Psoas muscle (tissue), 8 donors: ENCODE measurements around the gene LRRC3C. TPM values are rescaled to one million over a fixed set of nuclear protein-coding genes. Genes with fewer than 3 reads are reported as not detected.

Experiments used
- ATAC-seq, 4 donors: fragments of 200-7000 bp; cut with Tn5 transposase; one replicate each; pipeline ENCODE4 v1.9.1; 2020; ENCODE audit warnings: moderate library complexity in 3 of 4, mild to moderate bottlenecking in 2 of 4
- DNase-seq, 2 donors: peaks; one replicate each; pipeline ENCODE4 v3.0.0-alpha.2; 2020
- H3K27ac ChIP-seq: fragments of 200-600 bp; one replicate; pipeline ENCODE4 v1.8.0; 2022
- H3K27me3 ChIP-seq, 3 donors: fragments of 200-600 bp in 1 of 3; one replicate each; pipeline versions ENCODE4 v1.6.1 to v1.8.0; 2013 to 2022; ENCODE audit warnings: low read length in 2 of 3, mild to moderate bottlenecking in 2 of 3, moderate library complexity in 1 of 3; ENCODE audit not compliant: insufficient read depth in 3 of 3
- H3K36me3 ChIP-seq, 2 donors: fragments of 200-600 bp in 1 of 2; one replicate each; pipeline versions ENCODE4 v1.6.1 to v1.8.0; 2013 to 2022; ENCODE audit warnings: low read depth in 1 of 2, mild to moderate bottlenecking in 1 of 2, moderate library complexity in 1 of 2; ENCODE audit not compliant: insufficient read depth in 1 of 2
- H3K4me1 ChIP-seq: fragments of 200-600 bp; one replicate; pipeline ENCODE4 v1.8.0; 2022
- H3K4me3 ChIP-seq: fragments of 200-600 bp; one replicate; pipeline ENCODE4 v1.8.0; 2022; ENCODE audit warnings: mild to moderate bottlenecking
- H3K9me3 ChIP-seq: fragments of 200-600 bp; one replicate; pipeline ENCODE4 v1.8.0; 2022
- CTCF ChIP-seq: fragments of 200-600 bp; IDR thresholded peaks from one replicate; pipeline ENCODE4 v1.8.0; 2022; ENCODE audit warnings: antibody characterized with exemption
- WGBS, 3 donors: extraction: QIAGEN DNeasy Blood & Tissue Kit; methylation state at CpG; one replicate each; pipeline versions ENCODE4 v1.1.6 to v1.1.7; 2013; 5-methylcytosine and 5-hydroxymethylcytosine counted together
- intact Hi-C, 2 donors: fragments of 100-400 bp; cut with DNase I; formaldehyde crosslinking; loops; one replicate each; pipeline versions ENCODE4 v1.11.0 to v1.14.2; 2022
- polyA plus RNA-seq, 3 donors: library from polyadenylated mRNA; stranded (reverse); fragments of 200-250 nt; gene quantifications; one replicate each; pipeline ENCODE4 v1.2.3, GENCODE V29; 2013
- total RNA-seq, 4 donors: library from RNA; stranded (reverse); fragmentation: NEBNext Ultra II Directional in 2 of 4; extraction: Animal tissue kit (Norgen Biotek cat#: 25700) in 2 of 4; gene quantifications; one replicate each; pipeline versions ENCODE4 v1.2.1 to v1.2.4, GENCODE V29; 2021 to 2023
- donor health status: healthy with polysubstance abuse.
- donor health status: DM: no; HTN: no; CAD: no; lungs with moderate emphysema.
- donor health status: Bipolar disorder and iron deficiency.
- donor health status: healthy.
- donor health status: DM: yes; HTN: yes; CAD: no.
- donor health status: DM: no; HTN: no; CAD: no.
- donor health status: DM: no; HTN: no; CAD: no.
- donor health status: DM: yes; HTN: yes; CAD: no.

The LRRC3C gene
- total and polyA plus RNA-seq, 7 donors: 0.04 TPM; not detected in 6

- H3K9me3 ChIP-seq: no peaks in the 10 kb centered on the region
- no peak for TF ChIP-seq CTCF
- H3K4me1 ChIP-seq: peaks cover 17% of the 10 kb centered on the region
- H3K27ac ChIP-seq: peak overlapping the region; percentile 90
- intact Hi-C loops: no loop called here
- H3K27me3 ChIP-seq: peaks cover 0 to 3% (median 2%) of the 10 kb centered on the region in 3 donors
- ATAC-seq: peak in 3 of 4 donors; percentile 3 to 27 (median 6)
- peaks cover 0 to 32% of the 10 kb centered on the region in 2 donors for H3K36me3 ChIP-seq
- H3K4me3 ChIP-seq: peak overlapping the region; percentile 77
- WGBS, 3 donors: 0 to 1% (median 1%) methylated on average over 13 to 15 of the region's 15 CpGs
- DNase-seq: no peak
Measured at GRCh38 chr17:39981207-39981741, 53.7 kb downstream of the LRRC3C start.

- ATAC-seq: no peak
- H3K4me1 ChIP-seq: peaks cover 17% of the 10 kb centered on the region
- DNase-seq: no peak
- no peak for TF ChIP-seq CTCF
- intact Hi-C loops: no loop called here
- H3K4me3 ChIP-seq: peak overlapping the region; percentile 77
- peaks cover 0 to 2% (median 0%) of the 10 kb centered on the region in 3 donors for H3K27me3 ChIP-seq
- no peaks in the 10 kb centered on the region for H3K9me3 ChIP-seq
- peak overlapping the region; percentile 90 for H3K27ac ChIP-seq
- H3K36me3 ChIP-seq: peaks cover 4 to 38% of the 10 kb centered on the region in 2 donors
- 10 to 23% (median 12%) methylated on average over 7 of the region's 7 CpGs for WGBS, 3 donors
Measured at GRCh38 chr17:39981766-39982375, 54.3 kb downstream of the LRRC3C start.

GRCh38 chr17:39988206-39988810 is 60.8 kb downstream of the LRRC3C start:
- ATAC-seq (peak in 2 of 4 donors; percentile 61 to 73), DNase-seq (no peak)
- Histone ChIP-seq H3K4me1 (peaks cover 10% of the 10 kb centered on the region), H3K36me3 (peaks cover 17 to 100% of the 10 kb centered on the region in 2 donors), H3K4me3 (no peak overlapping the region), H3K9me3 (no peaks in the 10 kb centered on the region), H3K27ac (peak overlapping the region; percentile 53), H3K27me3 (no peaks in the 10 kb centered on the region)
- intact Hi-C loops: no loop called here
- TF ChIP-seq CTCF: no peak
- WGBS, 3 donors: 60 to 81% (median 63%) methylated on average over 11 of the region's 11 CpGs

- no peak for DNase-seq
- H3K27ac ChIP-seq: no peak overlapping the region
- H3K4me1 ChIP-seq: peaks cover 4% of the 10 kb centered on the region
- no peaks in the 10 kb centered on the region for H3K9me3 ChIP-seq
- H3K27me3 ChIP-seq: no peaks in the 10 kb centered on the region
- no peak overlapping the region for H3K4me3 ChIP-seq
- ATAC-seq: no peak
- TF ChIP-seq CTCF: no peak
- 86 to 94% (median 92%) methylated on average over 11 of the region's 11 CpGs for WGBS, 3 donors
- intact Hi-C loops: no loop called here
- peaks cover 20 to 92% of the 10 kb centered on the region in 2 donors for H3K36me3 ChIP-seq
Measured at GRCh38 chr17:39994448-39994847, 66.9 kb downstream of the LRRC3C start.

Other genes starting within 250 kb of the LRRC3C start
- 1 to 10 TPM; 4.5 to 7.9 (median 6.7) TPM for gene PGAP3, start 239.7 kb upstream of the LRRC3C start, total RNA-seq
- gene PGAP3, start 239.7 kb upstream of the LRRC3C start, polyA plus RNA-seq: 1 to 10 TPM; 1.4 to 4.2 (median 3.3) TPM
- 10 to 100 TPM; 20.4 to 24.9 (median 21.1) TPM for gene ERBB2, start 227.7 kb upstream of the LRRC3C start, total RNA-seq
- 10 to 100 TPM in 1 of 3 donors, 1 to 10 TPM in 2; 4.0 to 11.1 (median 9.2) TPM for gene ERBB2, start 227.7 kb upstream of the LRRC3C start, polyA plus RNA-seq
- 10 to 100 TPM; 28.2 to 44.3 (median 36.2) TPM for gene MIEN1, start 197.2 kb upstream of the LRRC3C start, total RNA-seq
- gene MIEN1, start 197.2 kb upstream of the LRRC3C start, polyA plus RNA-seq: 10 to 100 TPM; 42.6 to 83.9 (median 63.5) TPM
- not detected for gene GRB7, start 189.8 kb upstream of the LRRC3C start, total RNA-seq
- gene GRB7, start 189.8 kb upstream of the LRRC3C start, polyA plus RNA-seq: under 1 TPM in 2 of 3 donors, not detected in 1; 0.06 to 0.69 TPM
- gene IKZF3, start 63.4 kb upstream of the LRRC3C start, total RNA-seq: under 1 TPM; 0.12 to 0.82 (median 0.57) TPM
- under 1 TPM; 0.01 to 0.14 (median 0.03) TPM for gene IKZF3, start 63.4 kb upstream of the LRRC3C start, polyA plus RNA-seq
- gene ZPBP2, start 59.5 kb upstream of the LRRC3C start, total RNA-seq: not detected
- not detected for gene ZPBP2, start 59.5 kb upstream of the LRRC3C start, polyA plus RNA-seq
- 1 to 10 TPM in 1 of 4 donors, under 1 TPM in 3; 0.54 to 3.6 (median 0.93) TPM for gene GSDMB, start 9.1 kb upstream of the LRRC3C start, total RNA-seq
- 1 to 10 TPM in 1 of 3 donors, under 1 TPM in 2; 0.77 to 1.1 (median 1.00) TPM for gene GSDMB, start 9.1 kb upstream of the LRRC3C start, polyA plus RNA-seq
- gene ORMDL3, start 131 bp upstream of the LRRC3C start, total RNA-seq: 10 to 100 TPM; 16.9 to 25.1 (median 22.0) TPM
- 10 to 100 TPM; 18.7 to 66.9 (median 23.6) TPM for gene ORMDL3, start 131 bp upstream of the LRRC3C start, polyA plus RNA-seq
- gene GSDMA, start 35.3 kb downstream of the LRRC3C start, total RNA-seq: under 1 TPM in 2 of 4 donors, not detected in 2; 0.24 to 0.32 TPM
- under 1 TPM in 2 of 3 donors, not detected in 1; 0.03 to 0.06 TPM for gene GSDMA, start 35.3 kb downstream of the LRRC3C start, polyA plus RNA-seq
- 100 to 1,000 TPM; 137 to 253 (median 220) TPM for gene PSMD3, start 53.1 kb downstream of the LRRC3C start, total RNA-seq
- gene PSMD3, start 53.1 kb downstream of the LRRC3C start, polyA plus RNA-seq: 100 to 1,000 TPM; 168 to 392 (median 234) TPM
- gene CSF3, start 87.7 kb downstream of the LRRC3C start, total RNA-seq: 10 to 100 TPM in 2 of 4 donors, under 1 TPM in 2; 0.30 to 39.8 (median 19.4) TPM
- gene CSF3, start 87.7 kb downstream of the LRRC3C start, polyA plus RNA-seq: 10 to 100 TPM in 1 of 3 donors, 1 to 10 TPM in 2; 3.4 to 46.2 (median 3.9) TPM
- 100 to 1,000 TPM in 2 of 4 donors, 10 to 100 TPM in 2; 56.3 to 120 (median 87.9) TPM for gene MED24, start 126.7 kb downstream of the LRRC3C start, total RNA-seq
- 100 to 1,000 TPM in 1 of 3 donors, 10 to 100 TPM in 2; 51.1 to 115 (median 55.9) TPM for gene MED24, start 126.7 kb downstream of the LRRC3C start, polyA plus RNA-seq
- 10 to 100 TPM; 39.5 to 55.1 (median 42.9) TPM for gene THRA, start 135.2 kb downstream of the LRRC3C start, total RNA-seq
- 10 to 100 TPM in 2 of 3 donors, 1 to 10 TPM in 1; 9.5 to 60.0 (median 29.0) TPM for gene THRA, start 135.2 kb downstream of the LRRC3C start, polyA plus RNA-seq
- gene NR1D1, start 172.9 kb downstream of the LRRC3C start, total RNA-seq: 10 to 100 TPM; 29.4 to 88.7 (median 51.0) TPM
- gene NR1D1, start 172.9 kb downstream of the LRRC3C start, polyA plus RNA-seq: 10 to 100 TPM; 21.4 to 41.6 (median 24.4) TPM
- 10 to 100 TPM; 63.3 to 75.6 (median 69.0) TPM for gene MSL1, start 194.2 kb downstream of the LRRC3C start, total RNA-seq
- gene MSL1, start 194.2 kb downstream of the LRRC3C start, polyA plus RNA-seq: 10 to 100 TPM; 48.6 to 84.7 (median 56.4) TPM
- 10 to 100 TPM; 43.9 to 76.7 (median 57.1) TPM for gene CASC3, start 212.8 kb downstream of the LRRC3C start, total RNA-seq
- 10 to 100 TPM; 34.5 to 53.6 (median 38.6) TPM for gene CASC3, start 212.8 kb downstream of the LRRC3C start, polyA plus RNA-seq
- gene RAPGEFL1, start 249.7 kb downstream of the LRRC3C start, total RNA-seq: 1 to 10 TPM; 2.8 to 5.7 (median 3.9) TPM
- 1 to 10 TPM; 1.7 to 4.2 (median 3.5) TPM for gene RAPGEFL1, start 249.7 kb downstream of the LRRC3C start, polyA plus RNA-seq